Esophagus squamous epithelium (tissue), 4 donors: ENCODE data around the gene SUDS3.

Source experiments
- POLR2A ChIP-seq, 4 donors: fragments of 450-650 bp; IDR thresholded peaks; one replicate each; pipeline ENCODE4 v1.6.1; 2017; ENCODE audit warnings: antibody characterized with exemption in 4 of 4, mild to moderate bottlenecking in 4 of 4, moderate library complexity in 3 of 4
- TF ChIP-seq, protein P1 (sequence below), 6 experiments: fragments of 450-650 bp in 4 of 6; fragments of 200-600 bp in 2 of 6; sonication (generic) in 2 of 6; IDR thresholded peaks; one replicate each; pipeline ENCODE4 v1.5.1; 2016 to 2019; ENCODE audit warnings: antibody characterized with exemption in 6 of 6, mild to moderate bottlenecking in 4 of 6, moderate library complexity in 4 of 6

DNA sequence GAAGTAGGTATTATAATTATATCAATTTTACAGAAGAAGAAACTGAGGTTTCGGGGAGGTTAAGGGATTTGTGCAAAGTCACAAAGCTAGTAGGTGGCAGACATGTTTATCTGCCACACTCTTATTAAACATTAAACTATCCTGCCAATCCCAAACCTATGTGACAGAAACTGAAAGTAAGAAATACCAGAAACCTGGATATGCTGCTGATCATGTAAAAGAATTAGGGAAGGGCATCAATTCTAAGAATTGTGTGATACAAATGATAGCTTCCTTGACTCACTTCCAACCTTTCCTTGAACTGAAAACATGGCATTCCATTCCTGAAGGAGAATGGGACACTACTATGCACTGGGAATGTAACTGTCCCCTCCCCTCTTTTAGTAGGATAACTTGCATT, 20.5 kb upstream of the SUDS3 start:
- TF ChIP-seq, protein P1, sequence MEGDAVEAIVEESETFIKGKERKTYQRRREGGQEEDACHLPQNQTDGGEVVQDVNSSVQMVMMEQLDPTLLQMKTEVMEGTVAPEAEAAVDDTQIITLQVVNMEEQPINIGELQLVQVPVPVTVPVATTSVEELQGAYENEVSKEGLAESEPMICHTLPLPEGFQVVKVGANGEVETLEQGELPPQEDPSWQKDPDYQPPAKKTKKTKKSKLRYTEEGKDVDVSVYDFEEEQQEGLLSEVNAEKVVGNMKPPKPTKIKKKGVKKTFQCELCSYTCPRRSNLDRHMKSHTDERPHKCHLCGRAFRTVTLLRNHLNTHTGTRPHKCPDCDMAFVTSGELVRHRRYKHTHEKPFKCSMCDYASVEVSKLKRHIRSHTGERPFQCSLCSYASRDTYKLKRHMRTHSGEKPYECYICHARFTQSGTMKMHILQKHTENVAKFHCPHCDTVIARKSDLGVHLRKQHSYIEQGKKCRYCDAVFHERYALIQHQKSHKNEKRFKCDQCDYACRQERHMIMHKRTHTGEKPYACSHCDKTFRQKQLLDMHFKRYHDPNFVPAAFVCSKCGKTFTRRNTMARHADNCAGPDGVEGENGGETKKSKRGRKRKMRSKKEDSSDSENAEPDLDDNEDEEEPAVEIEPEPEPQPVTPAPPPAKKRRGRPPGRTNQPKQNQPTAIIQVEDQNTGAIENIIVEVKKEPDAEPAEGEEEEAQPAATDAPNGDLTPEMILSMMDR (IDR thresholded peaks at IDR 0.05) = no peak
- no peak for TF ChIP-seq POLR2A (IDR thresholded peaks at IDR 0.05)
